Endodermal cell (in vitro differentiated cells): ENCODE measurements around the gene IFNK. TPM values are rescaled to one million over a fixed set of nuclear protein-coding genes. Genes with fewer than 3 reads are reported as not detected.

Experiments
- DNase-seq: peaks from one replicate; pipeline ENCODE4 v3.0.0-alpha.2; 2017
- H3K27ac ChIP-seq: 2 replicates; pipeline ENCODE4 v1.5.1; 2013; ENCODE audit warnings: mild to moderate bottlenecking, low read depth, low read length, moderate library complexity
- H3K27me3 ChIP-seq: 2 replicates; pipeline ENCODE4 v1.6.1; 2013; ENCODE audit warnings: mild to moderate bottlenecking, low read length, moderate library complexity; ENCODE audit not compliant: insufficient read depth, control insufficient read depth, poor library complexity, severe bottlenecking
- H3K36me3 ChIP-seq: 2 replicates; pipeline ENCODE4 v1.7.0; 2013; ENCODE audit warnings: mild to moderate bottlenecking, low read length, moderate library complexity; ENCODE audit not compliant: control insufficient read depth, insufficient read depth
- H3K4me1 ChIP-seq: one replicate; pipeline ENCODE4 v1.7.0; 2013; ENCODE audit warnings: low read length; ENCODE audit not compliant: control insufficient read depth, insufficient read depth
- H3K4me3 ChIP-seq: 2 replicates; pipeline ENCODE4 v1.5.1; 2013; ENCODE audit warnings: mild to moderate bottlenecking, low read length, moderate library complexity
- H3K9ac ChIP-seq: 2 replicates; pipeline ENCODE4 v1.6.1; 2013; ENCODE audit warnings: mild to moderate bottlenecking, low read length, moderate library complexity; ENCODE audit not compliant: poor library complexity, severe bottlenecking; ENCODE audit errors: extremely low read depth
- H3K9me3 ChIP-seq: 2 replicates; pipeline ENCODE4 v1.6.1; 2013; ENCODE audit warnings: mild to moderate bottlenecking, low read length, moderate library complexity; ENCODE audit not compliant: control insufficient read depth
- H3K27ac Mint-ChIP-seq: 2 replicates; pipeline ENCODE4 v1.8.0; 2020; ENCODE audit warnings: mixed read lengths
- H3K27me3 Mint-ChIP-seq: 2 replicates; pipeline ENCODE4 v1.8.0; 2021; ENCODE audit warnings: mild to moderate bottlenecking, mixed read lengths; ENCODE audit not compliant: insufficient read depth
- H3K36me3 Mint-ChIP-seq: 2 replicates; pipeline ENCODE4 v1.8.0; 2020; ENCODE audit warnings: low read depth, mixed read lengths
- H3K4me1 Mint-ChIP-seq: 2 replicates; pipeline ENCODE4 v1.8.0; 2020; ENCODE audit warnings: mixed read lengths
- H3K4me3 Mint-ChIP-seq: 2 replicates; pipeline ENCODE4 v1.8.0; 2020; ENCODE audit warnings: mild to moderate bottlenecking, moderate library complexity, mixed read lengths
- H3K9me3 Mint-ChIP-seq: 2 replicates; pipeline ENCODE4 v1.8.0; 2020; ENCODE audit warnings: mild to moderate bottlenecking, mixed read lengths
- CTCF ChIP-seq: fragments of 200-600 bp; sonication (generic); conservative IDR thresholded peaks from 2 replicates; pipeline ENCODE4 v1.5.0; 2021; ENCODE audit warnings: antibody characterized with exemption, mild to moderate bottlenecking
- WGBS, 2 experiments: methylation state at CpG; one replicate each; pipeline versions ENCODE4 v1.1.5 to v1.1.7; 2013; ENCODE audit warnings: missing lambda C conversion rate in 2 of 2, mixed read lengths in 1 of 2; ENCODE audit not compliant: insufficient coverage in 1 of 2, insufficient read length in 1 of 2; 5-methylcytosine and 5-hydroxymethylcytosine counted together
- total RNA-seq, 2 donors: library from RNA; stranded (reverse); fragmentation: NEBNext Ultra II Directional in 1 of 2; extraction: Animal tissue kit (Norgen Biotek cat#: 25700) in 1 of 2; gene quantifications; 2 replicates in 1 of 2; 3 replicates in 1 of 2; pipeline ENCODE4 v1.2.1, GENCODE V29; 2021

IFNK gene
- total RNA-seq, 2 donors from 2014 or later, result not detected

- Histone ChIP-seq H3K4me3 (no peak overlapping the region), H3K27me3 (peaks cover 16% of the 10 kb centered on the region), H3K9ac (no peak overlapping the region), H3K27ac (no peak overlapping the region), H3K36me3 (no peaks in the 10 kb centered on the region), H3K4me1 (peaks cover 4% of the 10 kb centered on the region), H3K9me3 (no peaks in the 10 kb centered on the region)
- no peak for DNase-seq
- TF ChIP-seq CTCF, result no peak
- Mint-ChIP-seq H3K36me3 (no peaks in the 10 kb centered on the region), H3K27ac (no peak overlapping the region), H3K4me3 (no peak overlapping the region), H3K27me3 (peaks cover 18% of the 10 kb centered on the region), H3K9me3 (no peaks in the 10 kb centered on the region), H3K4me1 (peaks cover 6% of the 10 kb centered on the region)
- 95% methylated on average over 1 of the region's 1 CpG; no CpG with 5 or more reads in 1 of the 2 experiments for WGBS, 2 experiments
These were observed 8.0 kb downstream of the IFNK start for GRCh38 chr9:27532046-27532445.

- no peak overlapping the region for H3K4me3 Mint-ChIP-seq
- H3K27me3 Mint-ChIP-seq, result peaks cover 5% of the 10 kb centered on the region
- H3K27me3 ChIP-seq, result peaks cover 5% of the 10 kb centered on the region
- no peaks in the 10 kb centered on the region for H3K36me3 ChIP-seq
- H3K27ac Mint-ChIP-seq, result no peak overlapping the region
- 86 to 90% methylated on average over 1 of the region's 1 CpG for WGBS, 2 experiments
- H3K27ac ChIP-seq, result no peak overlapping the region
- no peak overlapping the region for H3K9ac ChIP-seq
- no peak overlapping the region for H3K4me3 ChIP-seq
- no peak for DNase-seq
- TF ChIP-seq CTCF, result no peak
- no peaks in the 10 kb centered on the region for H3K36me3 Mint-ChIP-seq
- no peaks in the 10 kb centered on the region for H3K4me1 ChIP-seq
- peaks cover 2% of the 10 kb centered on the region for H3K4me1 Mint-ChIP-seq
- no peaks in the 10 kb centered on the region for H3K9me3 ChIP-seq
- H3K9me3 Mint-ChIP-seq, result no peaks in the 10 kb centered on the region
These were observed 9.2 kb downstream of the IFNK start for GRCh38 chr9:27533311-27533710.

GRCh38 chr9:27534131-27534530, 10.0 kb downstream of the IFNK start:
- DNase-seq, result no peak
- H3K9ac ChIP-seq, result no peak overlapping the region
- no peaks in the 10 kb centered on the region for H3K9me3 ChIP-seq
- H3K36me3 ChIP-seq, result no peaks in the 10 kb centered on the region
- peaks cover 5% of the 10 kb centered on the region for H3K27me3 ChIP-seq
- Mint-ChIP-seq H3K9me3 (no peaks in the 10 kb centered on the region), H3K27ac (no peak overlapping the region), H3K4me1 (peaks cover 2% of the 10 kb centered on the region), H3K4me3 (no peak overlapping the region), H3K27me3 (peaks cover 5% of the 10 kb centered on the region), H3K36me3 (no peaks in the 10 kb centered on the region)
- 90 to 100% methylated on average over 3 to 4 of the region's 4 CpGs for WGBS, 2 experiments
- H3K4me3 ChIP-seq, result no peak overlapping the region
- TF ChIP-seq CTCF, result no peak
- H3K27ac ChIP-seq, result no peak overlapping the region
- no peaks in the 10 kb centered on the region for H3K4me1 ChIP-seq
